A673 (cell line): ENCODE measurements around the gene NAP1L5. TPM values are rescaled to one million over a fixed set of nuclear protein-coding genes. Genes with fewer than 3 reads are reported as not detected.
A peak's percentile ranks its signal among the peaks of the same experiment; 100 is the strongest.

Experiments used
- BruUV-seq: library from RNA; stranded (reverse); fragments of 400-500 nt; replicated peaks from 2 replicates; lab custom pipeline; 2021; lab: Mats Ljungman, UMichigan
- CTCF ChIA-PET: fragments of 300-600 bp; sonication (Branson Sonifier 250); formaldehyde crosslinking; loops from one replicate; lab custom pipeline; 2022; ENCODE audit warnings: antibody characterized with exemption; lab: Charles Lee
- POLR2A ChIA-PET: fragments of 300-600 bp; sonication (Branson Sonifier 250); formaldehyde crosslinking; loops from one replicate; lab custom pipeline; 2022; ENCODE audit warnings: antibody characterized with exemption; ENCODE audit not compliant: low non-redundant PET; lab: Charles Lee
- DNase-seq: peaks from one replicate; pipeline ENCODE4 v3.0.0-alpha.2; 2015; ENCODE audit warnings: low spot score
- H3K27ac ChIP-seq: fragments of 200-600 bp; sonication (generic); 2 replicates; pipeline ENCODE4 v1.5.1; 2016; ENCODE audit warnings: mixed run types, low read depth, mild to moderate bottlenecking, mixed read lengths, antibody characterized with exemption, low read length; ENCODE audit not compliant: poor library complexity, severe bottlenecking
- H3K27me3 ChIP-seq: fragments of 200-600 bp; sonication (generic); replicated peaks from 2 replicates; pipeline ENCODE4 v1.6.1; 2017; ENCODE audit warnings: mixed run types, low read depth, mild to moderate bottlenecking, mixed read lengths, antibody characterized with exemption, low read length; ENCODE audit not compliant: insufficient read depth, poor library complexity
- H3K36me3 ChIP-seq: fragments of 200-600 bp; sonication (generic); 2 replicates; pipeline ENCODE4 v1.6.1; 2016; ENCODE audit warnings: mixed run types, mild to moderate bottlenecking, mixed read lengths, antibody characterized with exemption, low read length; ENCODE audit not compliant: insufficient read depth, poor library complexity, severe bottlenecking
- H3K4me1 ChIP-seq: fragments of 200-600 bp; sonication (generic); 2 replicates; pipeline ENCODE4 v1.6.1; 2017; ENCODE audit warnings: mixed run types, mild to moderate bottlenecking, mixed read lengths, antibody characterized with exemption, low read length; ENCODE audit not compliant: insufficient read depth, poor library complexity, severe bottlenecking
- H3K4me3 ChIP-seq: fragments of 200-600 bp; sonication (generic); 2 replicates; pipeline ENCODE4 v1.5.1; 2016; ENCODE audit warnings: low read depth, mixed run types, mild to moderate bottlenecking, mixed read lengths, low read length; ENCODE audit not compliant: poor library complexity, severe bottlenecking
- H3K9me3 ChIP-seq: fragments of 200-600 bp; sonication (generic); 2 replicates; pipeline ENCODE4 v1.6.1; 2016; ENCODE audit warnings: mixed run types, low read depth, mild to moderate bottlenecking, mixed read lengths, antibody characterized with exemption, low read length; ENCODE audit not compliant: poor library complexity, severe bottlenecking
- EZH2 ChIP-seq: fragments of 200-600 bp; sonication (generic); IDR thresholded peaks from 2 replicates; pipeline ENCODE4 v1.6.1; 2017; ENCODE audit warnings: borderline replicate concordance, low read depth, mild to moderate bottlenecking, mixed read lengths, antibody characterized with exemption, low read length; ENCODE audit not compliant: poor library complexity, severe bottlenecking
- intact Hi-C: fragments of 100-400 bp; cut with micrococcal nuclease; formaldehyde crosslinking; loops from one replicate; pipeline ENCODE4 v1.10.0; 2022; ENCODE audit not compliant: unreplicated experiment
- total RNA-seq: library from RNA; stranded (reverse); gene quantifications from 2 replicates; pipeline ENCODE4 v1.2.3, GENCODE V29; 2021
- TF ChIP-seq, protein P1 (sequence below): fragments of 300-800, 200-600 bp; sonication (generic); conservative IDR thresholded peaks from 2 replicates; pipeline ENCODE4 v1.5.1; 2017; ENCODE audit warnings: low read depth, mild to moderate bottlenecking, antibody characterized with exemption, low read length, moderate library complexity, mixed read lengths

Gene NAP1L5
- total RNA-seq, 1 experiment from 2014 or later = not detected

DNA sequence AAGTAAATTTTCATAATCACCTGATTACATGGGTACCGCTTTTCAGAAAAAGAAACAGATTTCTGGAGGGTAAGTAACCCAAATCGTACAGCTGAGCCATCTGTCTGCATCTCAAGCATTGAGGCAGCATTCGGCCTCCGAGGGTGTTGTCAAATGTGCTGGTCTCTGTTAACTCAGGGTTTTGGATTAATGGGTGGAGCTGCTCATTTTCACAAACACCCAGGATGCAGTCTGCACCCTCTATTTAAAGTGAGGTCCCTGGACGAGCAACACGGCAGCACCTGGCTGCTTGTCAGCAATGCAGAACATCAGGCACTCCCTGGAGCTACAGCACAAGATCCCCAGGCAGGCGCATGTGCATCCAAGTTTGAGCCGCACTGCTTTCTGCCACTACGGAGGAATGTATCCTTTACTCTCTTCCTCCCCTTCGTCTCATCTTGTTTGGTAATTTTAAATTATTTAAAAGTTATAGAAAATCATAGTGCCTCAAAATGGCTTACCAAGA, 24.7 kb upstream of the NAP1L5 start:
- H3K4me1 ChIP-seq = peaks cover 11% of the 10 kb centered on the region
- no peak overlapping the region for H3K4me3 ChIP-seq
- BruUV-seq = no TSS peak
- H3K27ac ChIP-seq = no peak overlapping the region
- no peak for DNase-seq
- TF ChIP-seq, protein P1, sequence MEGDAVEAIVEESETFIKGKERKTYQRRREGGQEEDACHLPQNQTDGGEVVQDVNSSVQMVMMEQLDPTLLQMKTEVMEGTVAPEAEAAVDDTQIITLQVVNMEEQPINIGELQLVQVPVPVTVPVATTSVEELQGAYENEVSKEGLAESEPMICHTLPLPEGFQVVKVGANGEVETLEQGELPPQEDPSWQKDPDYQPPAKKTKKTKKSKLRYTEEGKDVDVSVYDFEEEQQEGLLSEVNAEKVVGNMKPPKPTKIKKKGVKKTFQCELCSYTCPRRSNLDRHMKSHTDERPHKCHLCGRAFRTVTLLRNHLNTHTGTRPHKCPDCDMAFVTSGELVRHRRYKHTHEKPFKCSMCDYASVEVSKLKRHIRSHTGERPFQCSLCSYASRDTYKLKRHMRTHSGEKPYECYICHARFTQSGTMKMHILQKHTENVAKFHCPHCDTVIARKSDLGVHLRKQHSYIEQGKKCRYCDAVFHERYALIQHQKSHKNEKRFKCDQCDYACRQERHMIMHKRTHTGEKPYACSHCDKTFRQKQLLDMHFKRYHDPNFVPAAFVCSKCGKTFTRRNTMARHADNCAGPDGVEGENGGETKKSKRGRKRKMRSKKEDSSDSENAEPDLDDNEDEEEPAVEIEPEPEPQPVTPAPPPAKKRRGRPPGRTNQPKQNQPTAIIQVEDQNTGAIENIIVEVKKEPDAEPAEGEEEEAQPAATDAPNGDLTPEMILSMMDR = no peak
- no peak for TF ChIP-seq EZH2
- no peaks in the 10 kb centered on the region for H3K27me3 ChIP-seq
- CTCF ChIA-PET = no interaction called here
- intact Hi-C loops = no loop called here
- POLR2A ChIA-PET = no interaction called here
- H3K36me3 ChIP-seq = no peaks in the 10 kb centered on the region
- no peaks in the 10 kb centered on the region for H3K9me3 ChIP-seq

DNA sequence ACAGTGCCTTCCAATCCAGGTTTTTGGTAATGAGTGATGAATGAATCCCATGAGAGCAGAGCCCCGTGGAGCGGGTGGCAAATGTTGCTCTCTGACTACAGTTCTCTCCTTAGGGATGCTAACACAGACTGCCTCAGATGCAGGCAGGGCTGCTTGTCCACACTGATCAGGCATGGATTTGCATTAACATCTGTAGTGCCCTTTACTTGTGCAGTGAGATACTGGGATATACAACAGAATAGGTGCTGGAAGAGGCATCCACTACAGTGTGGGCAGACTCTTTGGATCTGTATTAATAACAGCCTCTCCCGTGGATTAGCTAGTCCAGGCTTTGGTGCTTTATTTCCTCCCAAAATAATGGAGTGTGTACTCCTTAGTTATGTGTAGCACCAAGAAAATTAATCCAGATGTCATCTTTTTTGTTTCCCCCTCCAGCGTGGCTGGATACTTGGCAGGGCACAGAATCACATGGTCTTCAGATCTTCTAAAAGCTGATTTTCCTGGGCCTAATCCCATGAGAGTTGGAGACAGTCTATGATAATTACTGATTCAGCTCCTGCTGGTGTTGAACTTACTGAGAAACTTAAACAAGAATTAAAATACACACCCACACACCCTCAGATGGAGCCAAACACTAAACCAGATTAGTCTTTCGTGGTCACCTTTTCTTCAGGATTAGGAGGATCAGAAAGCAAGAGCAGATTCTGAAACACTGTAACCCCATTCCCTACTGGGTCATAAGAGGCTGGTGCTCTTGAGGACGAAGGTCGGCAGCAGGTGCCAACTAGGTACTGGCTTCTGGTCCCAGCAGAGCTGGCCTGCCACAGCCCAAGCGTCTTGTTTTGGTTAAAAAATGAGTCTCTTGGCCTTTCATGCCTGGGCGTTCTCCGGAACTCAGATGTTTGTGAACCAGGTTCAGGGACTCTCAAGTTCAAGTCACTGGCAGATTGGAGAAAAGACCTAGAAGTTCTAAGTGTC, 23.1 kb upstream of the NAP1L5 start:
- no peaks in the 10 kb centered on the region for H3K36me3 ChIP-seq
- peak overlapping the region; percentile 5 for H3K27ac ChIP-seq
- POLR2A ChIA-PET = no interaction called here
- H3K9me3 ChIP-seq = no peaks in the 10 kb centered on the region
- TF ChIP-seq, protein P1 = no peak
- no peak for TF ChIP-seq EZH2
- peak; percentile 82 for DNase-seq
- peaks cover 11% of the 10 kb centered on the region for H3K4me1 ChIP-seq
- BruUV-seq = no TSS peak
- CTCF ChIA-PET = interaction anchor here (1.0 kb wide), 1 partner anchor 14 kb away, joined by 4 read pairs; no protein-coding TSS in a partner anchor
- no peaks in the 10 kb centered on the region for H3K27me3 ChIP-seq
- no peak overlapping the region for H3K4me3 ChIP-seq
- intact Hi-C loops = no loop called here

DNA sequence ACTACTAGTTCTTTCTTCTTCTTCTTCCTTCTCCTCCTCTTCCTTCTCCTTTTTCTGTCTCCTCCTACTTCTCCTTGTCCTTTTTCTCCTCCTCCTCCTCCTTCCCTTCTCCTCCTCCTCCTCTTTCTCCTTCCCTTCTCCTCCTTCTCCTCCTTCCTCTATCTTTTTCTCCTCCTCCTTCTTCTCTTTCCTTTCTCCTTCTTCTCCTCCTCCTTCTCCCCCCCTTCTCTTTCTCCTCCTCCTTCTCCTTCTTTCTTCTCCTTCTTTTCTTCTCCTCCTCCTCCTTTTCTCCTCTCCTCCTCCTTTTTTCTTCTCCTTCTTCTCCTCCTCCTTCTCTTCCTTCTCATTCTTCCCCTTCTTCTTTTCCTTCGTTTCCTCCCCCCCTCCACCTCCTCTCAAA, 21.8 kb upstream of the NAP1L5 start:
- intact Hi-C loops = no loop called here
- no peak for DNase-seq
- H3K4me3 ChIP-seq = no peak overlapping the region
- H3K36me3 ChIP-seq = no peaks in the 10 kb centered on the region
- POLR2A ChIA-PET = no interaction called here
- no peak overlapping the region for H3K27ac ChIP-seq
- H3K4me1 ChIP-seq = peaks cover 11% of the 10 kb centered on the region
- TF ChIP-seq, protein P1 = no peak
- TF ChIP-seq EZH2 = no peak
- H3K9me3 ChIP-seq = no peaks in the 10 kb centered on the region
- H3K27me3 ChIP-seq = no peaks in the 10 kb centered on the region
- BruUV-seq = no TSS peak
- CTCF ChIA-PET = no interaction called here
